Neural cell (in vitro differentiated cells): ENCODE results near the gene LIG3. TPM values are rescaled to one million over a fixed set of nuclear protein-coding genes. Genes with fewer than 3 reads are reported as not detected.

Experiments used
- H2AFZ ChIP-seq: fragments of 200-600, 300-800 bp; sonication (generic), shearing (Covaris generic); 2 replicates; pipeline ENCODE4 v1.6.0; 2014; ENCODE audit warnings: low read depth, mild to moderate bottlenecking, antibody characterized with exemption, low read length, moderate library complexity
- H3F3A ChIP-seq: fragments of 200-600 bp; shearing (Covaris generic); 2 replicates; pipeline ENCODE4 v1.6.1; 2016; ENCODE audit warnings: mild to moderate bottlenecking, moderate library complexity, mixed read lengths, antibody characterized with exemption, low read length; ENCODE audit not compliant: insufficient read depth, poor library complexity, severe bottlenecking
- H3K27ac ChIP-seq: fragments of 200-600, 300-800 bp; sonication (generic), shearing (Covaris generic); 2 replicates; pipeline ENCODE4 v1.5.1; 2014; ENCODE audit warnings: mild to moderate bottlenecking, low read length, moderate library complexity
- H3K27me3 ChIP-seq: fragments of 300-800, 200-600 bp; sonication (generic), shearing (Covaris generic); 2 replicates; pipeline ENCODE4 v1.6.0; 2014; ENCODE audit warnings: mild to moderate bottlenecking, low read depth, low read length, moderate library complexity; ENCODE audit not compliant: insufficient read depth
- H3K36me3 ChIP-seq: fragments of 300-800, 200-600 bp; sonication (generic), shearing (Covaris generic); 2 replicates; pipeline ENCODE4 v1.5.1; 2014; ENCODE audit warnings: mild to moderate bottlenecking, antibody characterized with exemption, low read length, moderate library complexity; ENCODE audit not compliant: insufficient read depth
- H3K4me2 ChIP-seq: fragments of 300-800, 200-600 bp; sonication (generic), shearing (Covaris generic); 2 replicates; pipeline ENCODE4 v1.6.0; 2014; ENCODE audit warnings: mild to moderate bottlenecking, low read length
- H3K4me3 ChIP-seq: fragments of 300-800, 200-600 bp; sonication (generic), shearing (Covaris generic); 2 replicates; pipeline ENCODE4 v1.5.1; 2014; ENCODE audit warnings: mild to moderate bottlenecking, low read length, moderate library complexity
- H3K79me2 ChIP-seq: fragments of 200-600 bp; shearing (Covaris generic); replicated peaks from 2 replicates; pipeline ENCODE4 v1.6.0; 2014; ENCODE audit warnings: mild to moderate bottlenecking, low read length, moderate library complexity; ENCODE audit not compliant: insufficient read depth
- H3K9ac ChIP-seq: fragments of 300-800, 200-600 bp; sonication (generic), shearing (Covaris generic); 2 replicates; pipeline ENCODE4 v1.6.1; 2016; ENCODE audit warnings: mild to moderate bottlenecking, low read length, mixed read lengths
- H3K9me2 ChIP-seq: fragments of 200-600 bp; shearing (Covaris generic); 2 replicates; pipeline ENCODE4 v1.6.1; 2016; ENCODE audit warnings: mild to moderate bottlenecking, low read length, mixed read lengths; ENCODE audit not compliant: insufficient read depth
- H3K9me3 ChIP-seq: fragments of 200-600, 300-800 bp; sonication (generic), shearing (Covaris generic); 2 replicates; pipeline ENCODE4 v1.6.1; 2016; ENCODE audit warnings: mild to moderate bottlenecking, mixed run types, low read length, moderate library complexity, mixed read lengths
- H4K20me1 ChIP-seq: fragments of 200-600 bp; shearing (Covaris generic); 2 replicates; pipeline ENCODE4 v1.6.1; 2016; ENCODE audit warnings: mild to moderate bottlenecking, mixed run types; ENCODE audit not compliant: insufficient read depth
- EP300 ChIP-seq: fragments of 450-650 bp; conservative IDR thresholded peaks from 2 replicates; pipeline ENCODE4 v1.6.1; 2014; ENCODE audit warnings: antibody characterized with exemption, mild to moderate bottlenecking, moderate library complexity; ENCODE audit not compliant: poor library complexity, severe bottlenecking
- EZH2 ChIP-seq: fragments of 200-600, 300-800 bp; shearing (Covaris generic), sonication (generic); IDR thresholded peaks from 2 replicates; pipeline ENCODE4 v1.6.1; 2014; ENCODE audit warnings: antibody characterized with exemption, low read length, borderline replicate concordance, mild to moderate bottlenecking; ENCODE audit not compliant: insufficient read depth, poor library complexity, severe bottlenecking
- MXI1 ChIP-seq: fragments of 450-650 bp; conservative IDR thresholded peaks from 2 replicates; pipeline ENCODE4 v1.6.1; 2014; ENCODE audit warnings: antibody characterized with exemption, mild to moderate bottlenecking; ENCODE audit not compliant: poor library complexity, severe bottlenecking
- POLR2AphosphoS5 ChIP-seq: IDR thresholded peaks from 2 replicates; pipeline ENCODE4 v1.6.1; 2012
- RAD21 ChIP-seq: fragments of 450-650 bp; conservative IDR thresholded peaks from 2 replicates; pipeline ENCODE4 v1.6.1; 2014; ENCODE audit warnings: antibody characterized with exemption, mild to moderate bottlenecking, moderate library complexity
- REST ChIP-seq: IDR thresholded peaks from 2 replicates; pipeline ENCODE4 v1.6.1; 2012; ENCODE audit warnings: borderline replicate concordance
- SMC3 ChIP-seq: fragments of 450-650 bp; conservative IDR thresholded peaks from 2 replicates; pipeline ENCODE4 v1.6.1; 2014; ENCODE audit warnings: antibody characterized with exemption, mild to moderate bottlenecking, moderate library complexity; ENCODE audit not compliant: poor library complexity
- TAF1 ChIP-seq: IDR thresholded peaks from 2 replicates; pipeline ENCODE4 v1.6.1; 2012; ENCODE audit warnings: low read depth
- polyA plus RNA-seq: library from polyadenylated mRNA; depleted of rRNA; stranded (reverse); fragments of >200 nt; gene quantifications from 2 replicates; pipeline ENCODE4 v1.2.3, GENCODE V29; 2014
- TF ChIP-seq, protein P1 (sequence below): fragments of 450-650 bp; IDR thresholded peaks from 2 replicates; pipeline ENCODE4 v1.5.1; 2014; ENCODE audit warnings: antibody characterized with exemption, mild to moderate bottlenecking, moderate library complexity; ENCODE audit not compliant: poor library complexity, severe bottlenecking

Gene LIG3
- polyA plus RNA-seq, 1 donor from 2014 or later: 21.8 TPM

DNA sequence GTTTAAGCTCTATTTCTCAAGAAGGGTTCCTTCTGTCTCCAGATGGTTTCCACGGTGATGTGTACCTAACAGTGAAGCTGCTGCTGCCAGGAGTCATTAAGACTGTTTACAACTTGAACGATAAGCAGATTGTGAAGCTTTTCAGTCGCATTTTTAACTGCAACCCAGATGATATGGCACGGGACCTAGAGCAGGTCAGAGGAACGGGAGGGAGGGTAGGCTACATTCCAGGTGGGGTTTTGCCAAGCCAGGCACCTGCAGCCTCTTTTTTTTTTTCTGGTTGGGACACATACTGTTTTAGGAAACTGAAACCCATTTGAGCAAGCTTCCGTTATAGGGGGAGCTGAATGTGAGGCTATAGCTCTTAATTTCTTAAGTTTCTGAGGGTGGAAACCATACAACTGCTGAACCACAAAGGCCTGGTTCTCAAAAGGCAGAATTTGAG, 10.6 kb downstream of the LIG3 start:
- H3K27me3 ChIP-seq: no peaks in the 10 kb centered on the region
- no peak overlapping the region for H3K27ac ChIP-seq
- no peak overlapping the region for H3K4me3 ChIP-seq
- H2AFZ ChIP-seq: no peak overlapping the region
- H3K79me2 ChIP-seq: no peaks in the 10 kb centered on the region
- no peaks in the 10 kb centered on the region for H3F3A ChIP-seq
- no peaks in the 10 kb centered on the region for H3K36me3 ChIP-seq
- H3K4me2 ChIP-seq: no peak overlapping the region
- H3K9me3 ChIP-seq: no peaks in the 10 kb centered on the region
- H3K9ac ChIP-seq: no peak overlapping the region
- H4K20me1 ChIP-seq: no peaks in the 10 kb centered on the region
- TF ChIP-seq RAD21 (no peak), POLR2AphosphoS5 (no peak)
- no peaks in the 10 kb centered on the region for H3K9me2 ChIP-seq

GRCh38 chr17:34991606-34992005, 11.3 kb downstream of the LIG3 start:
- Histone ChIP-seq H3K27ac (no peak overlapping the region), H3K4me3 (no peak overlapping the region), H3K27me3 (no peaks in the 10 kb centered on the region), H3K79me2 (no peaks in the 10 kb centered on the region), H3K4me2 (no peak overlapping the region), H3K9me3 (no peaks in the 10 kb centered on the region), H3F3A (no peaks in the 10 kb centered on the region), H2AFZ (no peak overlapping the region), H3K36me3 (no peaks in the 10 kb centered on the region), H4K20me1 (no peaks in the 10 kb centered on the region), H3K9me2 (no peaks in the 10 kb centered on the region), H3K9ac (no peak overlapping the region)
- TF ChIP-seq EZH2: no peak
- TF ChIP-seq, protein P1, sequence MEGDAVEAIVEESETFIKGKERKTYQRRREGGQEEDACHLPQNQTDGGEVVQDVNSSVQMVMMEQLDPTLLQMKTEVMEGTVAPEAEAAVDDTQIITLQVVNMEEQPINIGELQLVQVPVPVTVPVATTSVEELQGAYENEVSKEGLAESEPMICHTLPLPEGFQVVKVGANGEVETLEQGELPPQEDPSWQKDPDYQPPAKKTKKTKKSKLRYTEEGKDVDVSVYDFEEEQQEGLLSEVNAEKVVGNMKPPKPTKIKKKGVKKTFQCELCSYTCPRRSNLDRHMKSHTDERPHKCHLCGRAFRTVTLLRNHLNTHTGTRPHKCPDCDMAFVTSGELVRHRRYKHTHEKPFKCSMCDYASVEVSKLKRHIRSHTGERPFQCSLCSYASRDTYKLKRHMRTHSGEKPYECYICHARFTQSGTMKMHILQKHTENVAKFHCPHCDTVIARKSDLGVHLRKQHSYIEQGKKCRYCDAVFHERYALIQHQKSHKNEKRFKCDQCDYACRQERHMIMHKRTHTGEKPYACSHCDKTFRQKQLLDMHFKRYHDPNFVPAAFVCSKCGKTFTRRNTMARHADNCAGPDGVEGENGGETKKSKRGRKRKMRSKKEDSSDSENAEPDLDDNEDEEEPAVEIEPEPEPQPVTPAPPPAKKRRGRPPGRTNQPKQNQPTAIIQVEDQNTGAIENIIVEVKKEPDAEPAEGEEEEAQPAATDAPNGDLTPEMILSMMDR: no peak
- TF ChIP-seq RAD21: no peak
- TF ChIP-seq SMC3: no peak
- no peak for TF ChIP-seq EP300
- TF ChIP-seq REST: no peak

DNA sequence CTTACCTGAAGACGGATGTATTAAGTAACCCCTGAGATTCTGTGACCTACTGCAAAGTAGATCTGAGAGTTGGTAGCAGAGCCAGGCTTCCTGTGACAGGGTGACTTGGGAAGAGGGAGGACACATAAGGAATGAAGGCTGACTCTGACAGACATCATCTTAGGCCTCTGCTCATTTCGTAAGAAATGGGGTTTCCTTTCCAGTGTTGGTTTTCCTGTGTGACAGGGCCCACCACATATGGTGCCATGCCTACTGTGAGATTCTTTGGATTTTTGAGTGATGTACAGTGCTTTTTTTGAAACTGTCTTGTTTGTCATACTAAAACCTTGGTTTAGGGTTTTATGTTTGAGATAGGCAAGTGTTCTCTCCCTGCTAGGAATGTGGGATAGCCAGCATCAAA, 12.7 kb downstream of the LIG3 start:
- Histone ChIP-seq H3K9me2 (no peaks in the 10 kb centered on the region), H3F3A (no peaks in the 10 kb centered on the region), H3K36me3 (no peaks in the 10 kb centered on the region), H2AFZ (no peak overlapping the region), H3K4me3 (no peak overlapping the region), H3K9ac (no peak overlapping the region), H3K4me2 (no peak overlapping the region), H3K27me3 (no peaks in the 10 kb centered on the region), H4K20me1 (no peaks in the 10 kb centered on the region), H3K79me2 (no peaks in the 10 kb centered on the region), H3K9me3 (no peaks in the 10 kb centered on the region), H3K27ac (no peak overlapping the region)
- TF ChIP-seq, protein P1: no peak
- TF ChIP-seq RAD21 (no peak), EZH2 (no peak), POLR2AphosphoS5 (no peak), EP300 (no peak), REST (no peak), SMC3 (no peak), TAF1 (no peak), MXI1 (no peak)
